HCT116 (cell line): Measurements from ENCODE around the gene FTCDNL1.

Experiments
- MAX ChIP-seq: IDR thresholded peaks from 2 replicates; pipeline ENCODE4 v1.6.1; 2012
- ZNF274 ChIP-seq: fragments of 200-500 bp; sonication (Bioruptor generic); IDR thresholded peaks from 2 replicates; pipeline ENCODE4 v1.6.1; 2014; ENCODE audit warnings: mild to moderate bottlenecking, low read depth, low read length, inconsistent platforms
- TF ChIP-seq, protein P1 (sequence below), 3 experiments: fragments of 200-600 bp in 1 of 3; sonication (generic) in 1 of 3; IDR thresholded peaks in 2 of 3; conservative IDR thresholded peaks in 1 of 3; 2 replicates each; pipeline ENCODE4 v1.5.1; 2012 to 2017; ENCODE audit warnings: low read depth in 2 of 3, low read length in 2 of 3, antibody characterized with exemption in 1 of 3, borderline replicate concordance in 1 of 3, control low read depth in 1 of 3, mild to moderate bottlenecking in 1 of 3, mixed read lengths in 1 of 3, mixed run types in 1 of 3, moderate library complexity in 1 of 3; ENCODE audit not compliant: insufficient read depth in 1 of 3

- TF ChIP-seq ZNF274 (no peak), MAX (no peak)
- TF ChIP-seq, protein P1, sequence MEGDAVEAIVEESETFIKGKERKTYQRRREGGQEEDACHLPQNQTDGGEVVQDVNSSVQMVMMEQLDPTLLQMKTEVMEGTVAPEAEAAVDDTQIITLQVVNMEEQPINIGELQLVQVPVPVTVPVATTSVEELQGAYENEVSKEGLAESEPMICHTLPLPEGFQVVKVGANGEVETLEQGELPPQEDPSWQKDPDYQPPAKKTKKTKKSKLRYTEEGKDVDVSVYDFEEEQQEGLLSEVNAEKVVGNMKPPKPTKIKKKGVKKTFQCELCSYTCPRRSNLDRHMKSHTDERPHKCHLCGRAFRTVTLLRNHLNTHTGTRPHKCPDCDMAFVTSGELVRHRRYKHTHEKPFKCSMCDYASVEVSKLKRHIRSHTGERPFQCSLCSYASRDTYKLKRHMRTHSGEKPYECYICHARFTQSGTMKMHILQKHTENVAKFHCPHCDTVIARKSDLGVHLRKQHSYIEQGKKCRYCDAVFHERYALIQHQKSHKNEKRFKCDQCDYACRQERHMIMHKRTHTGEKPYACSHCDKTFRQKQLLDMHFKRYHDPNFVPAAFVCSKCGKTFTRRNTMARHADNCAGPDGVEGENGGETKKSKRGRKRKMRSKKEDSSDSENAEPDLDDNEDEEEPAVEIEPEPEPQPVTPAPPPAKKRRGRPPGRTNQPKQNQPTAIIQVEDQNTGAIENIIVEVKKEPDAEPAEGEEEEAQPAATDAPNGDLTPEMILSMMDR (IDR thresholded peaks at IDR 0.05 in 2 of 3, conservative IDR thresholded peaks at IDR 0.05 in 1 of 3; ENCODE audit: borderline replicate concordance in 1 of 3, insufficient read depth in 1 of 3, low read depth in 2 of 3, low read length in 2 of 3) = no peak
These were observed 32.2 kb downstream of the FTCDNL1 start for GRCh38 chr2:199818754-199819153.
